ENCODE data around the gene GSTP1. TPM values are rescaled to one million over a fixed set of nuclear protein-coding genes. Genes with fewer than 3 reads are reported as not detected.
A peak's percentile ranks its signal among the peaks of the same experiment; 100 is the strongest.
"Not testable (repeated sequence)": the region's sequence is repeated elsewhere in the genome, so short reads cannot be mapped to it uniquely, and the experiment has no call there.

GSTP1 gene
- total RNA-seq, 6 donors from 2014 or later, result 600 to 1,952 (median 1,144) TPM

DNA sequence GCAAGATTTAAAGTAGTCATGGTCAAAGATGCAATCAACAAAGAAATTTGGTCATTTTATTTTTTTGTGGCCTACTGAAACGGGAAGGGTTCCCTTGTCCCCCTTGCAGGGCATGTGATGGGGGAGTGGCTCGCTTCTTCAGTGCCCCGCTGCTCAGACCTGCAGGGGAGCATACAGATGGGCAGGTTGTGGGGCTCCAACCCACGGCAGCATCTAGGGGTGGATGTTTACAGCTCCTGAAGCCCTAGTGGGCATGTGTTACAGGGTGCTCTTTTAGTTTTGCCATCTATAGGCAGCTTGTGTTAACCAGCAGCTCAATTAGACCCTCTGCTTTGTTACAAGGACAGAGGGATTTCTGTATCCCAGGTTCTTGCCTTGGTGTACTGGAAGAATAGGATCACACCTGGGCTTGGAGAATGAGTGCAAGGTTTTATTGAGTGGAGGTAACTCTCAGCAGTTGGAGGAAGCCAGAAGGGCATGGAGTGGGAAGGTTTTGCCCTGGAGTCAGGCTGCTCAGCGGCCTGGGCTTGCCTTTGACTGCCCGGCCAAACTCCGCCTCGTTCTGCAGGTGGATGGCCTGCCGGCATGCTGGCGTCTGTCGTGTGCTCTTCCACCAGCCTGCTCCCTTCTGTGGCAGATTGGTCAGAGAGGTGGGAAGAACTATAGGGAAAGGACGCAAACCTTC is 9.4 kb downstream of the GSTP1 start:
- peaks cover 0 to 12% (median 4%) of the 10 kb centered on the region in 4 donors for H3K36me3 ChIP-seq
- TF ChIP-seq EP300 (IDR thresholded peaks at IDR 0.05), result no peak
- TF ChIP-seq, protein P1, sequence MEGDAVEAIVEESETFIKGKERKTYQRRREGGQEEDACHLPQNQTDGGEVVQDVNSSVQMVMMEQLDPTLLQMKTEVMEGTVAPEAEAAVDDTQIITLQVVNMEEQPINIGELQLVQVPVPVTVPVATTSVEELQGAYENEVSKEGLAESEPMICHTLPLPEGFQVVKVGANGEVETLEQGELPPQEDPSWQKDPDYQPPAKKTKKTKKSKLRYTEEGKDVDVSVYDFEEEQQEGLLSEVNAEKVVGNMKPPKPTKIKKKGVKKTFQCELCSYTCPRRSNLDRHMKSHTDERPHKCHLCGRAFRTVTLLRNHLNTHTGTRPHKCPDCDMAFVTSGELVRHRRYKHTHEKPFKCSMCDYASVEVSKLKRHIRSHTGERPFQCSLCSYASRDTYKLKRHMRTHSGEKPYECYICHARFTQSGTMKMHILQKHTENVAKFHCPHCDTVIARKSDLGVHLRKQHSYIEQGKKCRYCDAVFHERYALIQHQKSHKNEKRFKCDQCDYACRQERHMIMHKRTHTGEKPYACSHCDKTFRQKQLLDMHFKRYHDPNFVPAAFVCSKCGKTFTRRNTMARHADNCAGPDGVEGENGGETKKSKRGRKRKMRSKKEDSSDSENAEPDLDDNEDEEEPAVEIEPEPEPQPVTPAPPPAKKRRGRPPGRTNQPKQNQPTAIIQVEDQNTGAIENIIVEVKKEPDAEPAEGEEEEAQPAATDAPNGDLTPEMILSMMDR (IDR thresholded peaks at IDR 0.05), result no peak
- 70 to 76% methylated on average over 4 to 11 of the region's 12 CpGs for WGBS, 2 donors
- no peaks in the 10 kb centered on the region for H3K9me3 ChIP-seq
- H3K27ac ChIP-seq, result no peak overlapping the region
- no peaks in the 10 kb centered on the region for H3K4me1 ChIP-seq
- no peak overlapping the region for H3K4me3 ChIP-seq
- H3K27me3 ChIP-seq, result no peaks in the 10 kb centered on the region
- DNase-seq (no peak), ATAC-seq (ENCODE audit: low FRiP score in 2 of 2) (no peak)

DNA sequence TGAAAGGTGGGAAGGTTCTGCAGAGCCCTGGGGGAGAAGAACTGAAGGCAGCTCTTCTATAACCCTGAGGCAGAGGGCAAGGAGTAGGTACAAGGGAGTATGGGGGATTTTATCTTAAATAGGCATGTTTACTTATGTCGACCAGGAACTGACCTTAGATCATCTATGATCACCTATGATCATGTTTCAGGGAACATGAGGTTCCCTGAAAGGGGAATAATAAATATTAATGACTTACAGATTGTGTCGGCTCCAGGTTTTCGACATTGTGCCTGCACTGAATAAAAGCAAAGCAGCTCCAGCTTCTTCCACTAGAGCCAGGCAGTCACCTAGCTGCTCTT is 9.9 kb downstream of the GSTP1 start:
- peak overlapping the region in 1 of 4 donors; percentile 24 for H3K27ac ChIP-seq

DNA sequence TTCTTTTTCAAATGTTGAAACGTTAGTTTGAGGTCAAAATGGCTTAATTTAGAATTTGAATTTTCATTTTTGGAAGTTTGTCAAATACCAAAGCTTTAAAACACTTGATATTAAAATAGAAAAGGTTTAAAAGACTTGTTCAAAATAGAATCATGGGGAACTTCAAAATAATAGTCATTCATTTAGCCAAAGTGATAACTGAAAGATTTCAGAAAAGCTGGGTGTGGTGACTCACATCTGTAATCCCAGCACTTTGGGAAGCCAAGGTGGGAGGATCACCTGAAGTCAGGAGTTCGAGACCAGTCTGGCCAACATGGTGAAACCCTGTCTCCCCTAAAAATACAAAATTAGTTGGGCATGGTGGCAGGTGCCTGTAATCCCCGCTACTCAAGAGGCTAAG is 10.9 kb downstream of the GSTP1 start:
- DNase-seq (no peak), ATAC-seq (ENCODE audit: low FRiP score in 2 of 2) (no peak)
- TF ChIP-seq, protein P1 (IDR thresholded peaks at IDR 0.05), result no peak
- TF ChIP-seq POLR2A (IDR thresholded peaks at IDR 0.05), result no peak
- no peak for TF ChIP-seq EP300 (IDR thresholded peaks at IDR 0.05)
- TF ChIP-seq POLR2AphosphoS5 (IDR thresholded peaks at IDR 0.05), result no peak
- Histone ChIP-seq H3K27ac (no peak overlapping the region), H3K4me3 (no peak overlapping the region), H3K9me3 (no peaks in the 10 kb centered on the region), H3K27me3 (no peaks in the 10 kb centered on the region), H3K36me3 (no peaks in the 10 kb centered on the region), H3K4me1 (no peaks in the 10 kb centered on the region)
- WGBS, 2 donors, result 65 to 70% methylated on average over 3 of the region's 3 CpGs

More for the DNA sequence above, 9.9 kb downstream of the GSTP1 start:
- no peak for ATAC-seq (ENCODE audit: low FRiP score in 2 of 2)
- TF ChIP-seq, protein P1 (IDR thresholded peaks at IDR 0.05), result no peak
- no peak for TF ChIP-seq POLR2A (IDR thresholded peaks at IDR 0.05)
- TF ChIP-seq POLR2AphosphoS5 (IDR thresholded peaks at IDR 0.05), result no peak
- no peak for TF ChIP-seq EP300 (IDR thresholded peaks at IDR 0.05)
- peaks cover 0 to 7% (median 0%) of the 10 kb centered on the region in 4 donors for H3K36me3 ChIP-seq
- no peak overlapping the region for H3K4me3 ChIP-seq
- no peaks in the 10 kb centered on the region for H3K27me3 ChIP-seq
- H3K9me3 ChIP-seq, result no peaks in the 10 kb centered on the region
- no peak for DNase-seq
- 54 to 66% methylated on average over 3 of the region's 3 CpGs for WGBS, 2 donors
- no peaks in the 10 kb centered on the region for H3K4me1 ChIP-seq

DNA sequence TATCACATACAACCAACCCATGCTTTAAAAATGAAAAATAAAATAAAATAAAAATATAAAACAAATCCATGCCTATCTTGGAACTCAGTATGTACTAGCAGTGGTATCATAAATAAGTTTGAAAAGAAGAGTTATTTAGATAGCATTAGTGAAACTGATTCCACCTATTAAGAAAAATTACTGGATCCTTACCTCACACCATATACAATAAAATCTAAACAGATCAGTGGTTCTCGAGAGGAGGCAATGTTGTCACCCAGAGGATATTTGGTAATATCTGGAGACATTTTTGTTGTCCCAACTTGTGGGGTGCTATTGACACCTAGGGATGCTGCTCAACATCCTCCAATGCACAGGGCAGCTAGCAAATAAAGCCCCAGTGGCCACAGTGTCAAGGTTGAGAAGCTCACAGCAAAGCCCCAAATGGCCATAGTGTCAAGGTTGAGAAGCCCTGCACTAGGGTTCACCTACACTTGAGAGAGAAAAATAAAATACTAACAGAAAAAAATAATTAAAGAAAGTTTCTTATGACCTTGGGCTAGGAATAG is 13.2 kb downstream of the GSTP1 start:
- Histone ChIP-seq H3K27ac (no peak overlapping the region), H3K4me3 (no peak overlapping the region), H3K36me3 (no peaks in the 10 kb centered on the region), H3K9me3 (no peaks in the 10 kb centered on the region), H3K27me3 (no peaks in the 10 kb centered on the region), H3K4me1 (no peaks in the 10 kb centered on the region)
- DNase-seq (no peak), ATAC-seq (ENCODE audit: low FRiP score in 2 of 2) (no peak)
- TF ChIP-seq, protein P1 (IDR thresholded peaks at IDR 0.05), result no peak
- TF ChIP-seq EP300 (IDR thresholded peaks at IDR 0.05) (no peak), POLR2AphosphoS5 (IDR thresholded peaks at IDR 0.05) (no peak), POLR2A (IDR thresholded peaks at IDR 0.05) (no peak)
- WGBS, 2 donors, result 67 to 85% methylated on average over 1 of the region's 1 CpG

DNA sequence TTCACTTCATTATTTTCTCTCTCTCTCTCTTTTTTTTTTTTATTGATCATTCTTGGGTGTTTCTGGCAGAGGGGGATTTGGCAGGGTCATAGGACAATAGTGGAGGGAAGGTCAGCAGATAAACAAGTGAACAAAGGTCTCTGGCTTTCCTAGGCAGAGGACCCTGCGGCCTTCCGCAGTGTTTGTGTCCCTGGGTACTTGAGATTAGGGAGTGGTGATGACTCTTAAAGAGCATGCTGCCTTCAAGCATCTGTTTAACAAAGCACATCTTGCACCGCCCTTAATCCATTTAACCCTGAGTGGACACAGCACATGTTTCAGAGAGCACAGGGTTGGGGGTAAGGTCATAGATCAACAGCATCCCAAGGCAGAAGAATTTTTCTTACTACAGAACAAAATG is 13.8 kb downstream of the GSTP1 start:
- H3K27me3 ChIP-seq; H3K36me3 ChIP-seq; ATAC-seq (ENCODE audit: low FRiP score in 2 of 2); H3K4me3 ChIP-seq; DNase-seq; H3K9me3 ChIP-seq; H3K4me1 ChIP-seq; H3K27ac ChIP-seq: not testable (repeated sequence)
- 83 to 96% methylated on average over 2 to 3 of the region's 3 CpGs for WGBS, 2 donors

DNA sequence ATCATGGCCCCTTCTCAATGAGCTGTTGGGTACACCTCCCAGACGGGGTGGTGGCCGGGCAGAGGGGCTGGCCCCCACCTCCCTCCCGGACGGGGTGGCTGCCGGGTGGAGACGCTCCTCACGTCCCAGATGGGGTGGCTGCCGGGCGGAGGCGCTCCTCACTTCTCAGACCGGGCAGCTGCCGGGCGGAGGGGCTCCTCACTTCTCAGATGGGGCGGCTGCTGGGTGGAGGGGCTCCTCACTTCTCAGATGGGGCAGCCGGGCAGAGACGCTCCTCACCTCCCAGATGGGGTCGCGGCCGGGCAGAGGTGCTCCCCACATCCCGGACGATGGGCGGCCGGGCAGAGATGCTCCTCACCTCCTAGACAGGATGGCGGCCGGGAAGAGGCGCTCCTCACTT is 14.4 kb downstream of the GSTP1 start:
- H3K27ac ChIP-seq; H3K36me3 ChIP-seq; H3K27me3 ChIP-seq; H3K4me3 ChIP-seq; H3K9me3 ChIP-seq; H3K4me1 ChIP-seq; ATAC-seq (ENCODE audit: low FRiP score in 2 of 2): not testable (repeated sequence)
- DNase-seq, result peak in 1 of 2 donors; percentile 65
- 89 to 94% methylated on average over 13 to 16 of the region's 26 CpGs for WGBS, 2 donors

Measured in upper lobe of left lung (tissue), 6 donors.